22Rv1 (cell line): ENCODE results near the gene KCND2.

Source experiments
- CTCF ChIP-seq: fragments of 450-650 bp; IDR thresholded peaks from 2 replicates; pipeline ENCODE4 v1.5.1; 2017; ENCODE audit warnings: mild to moderate bottlenecking
- ZFX ChIP-seq: fragments of 450-650 bp; IDR thresholded peaks from 2 replicates; pipeline ENCODE4 v1.6.1; 2017; ENCODE audit warnings: antibody characterized with exemption, borderline replicate concordance

- no peak for TF ChIP-seq CTCF
- TF ChIP-seq ZFX = no peak
These were observed 444.2 kb downstream of the KCND2 start for GRCh38 chr7:120717166-120717565.
